GM12878 (cell line): ENCODE results near the gene BACE1-AS. TPM values are rescaled to one million over a fixed set of nuclear protein-coding genes. Genes with fewer than 3 reads are reported as not detected.

Experiments
- ATAC-seq: fragments of 200-7000 bp; cut with Tn5 transposase; 3 replicates; pipeline ENCODE4 v1.9.1; 2020; ENCODE audit warnings: mild to moderate bottlenecking, moderate library complexity
- BruUV-seq: library from RNA; stranded (reverse); fragments of 400-500 nt; replicated peaks from 2 replicates; lab custom pipeline; 2021; lab: Mats Ljungman, UMichigan
- CTCF ChIA-PET: fragments of 300-600 bp; sonication (Branson Sonifier 250); formaldehyde crosslinking; extraction: SDS; loops from one replicate; lab custom pipeline; 2021; ENCODE audit warnings: inconsistent platforms; lab: Yijun Ruan, JAX
- POLR2A ChIA-PET: fragments of 350-600 bp; formaldehyde crosslinking; extraction: SDS; loops from one replicate; lab custom pipeline; 2021; ENCODE audit warnings: inconsistent platforms; lab: Charles Lee
- RAD21 ChIA-PET: fragments of 300-600 bp; sonication (Branson Sonifier 250); formaldehyde crosslinking; loops from one replicate; lab custom pipeline; 2023; ENCODE audit warnings: antibody characterized with exemption; ENCODE audit not compliant: unreplicated experiment; lab: Charles Lee
- SMC1A ChIA-PET: fragments of 300-600 bp; sonication (Branson Sonifier 250); formaldehyde crosslinking; loops from one replicate; lab custom pipeline; 2023; ENCODE audit not compliant: unreplicated experiment, uncharacterized antibody; lab: Charles Lee
- DNase-seq: peaks from one replicate; pipeline ENCODE4 v3.0.0-alpha.2; 2011; ENCODE audit warnings: low read depth, low spot score
- FAIRE-seq: peaks from 3 replicates; lab custom pipeline; 2011; peaks lifted over from hg19 to GRCh38; lab: Jason Lieb, UNC
- H2AFZ ChIP-seq: 2 replicates; pipeline ENCODE4 v1.6.0; 2011; ENCODE audit warnings: low read depth, low read length, control low read depth; ENCODE audit not compliant: control insufficient read depth
- H3K27ac ChIP-seq: 2 replicates; pipeline ENCODE4 v1.5.1; 2011; ENCODE audit warnings: control low read depth; ENCODE audit not compliant: control insufficient read depth, insufficient read depth
- H3K27me3 ChIP-seq, 2 experiments: replicated peaks in 1 of 2; 2 replicates each; pipeline versions ENCODE4 v1.6.0 to v1.6.1; 2011; ENCODE audit warnings: low read length in 1 of 2; ENCODE audit not compliant: control insufficient read depth in 2 of 2, insufficient read depth in 2 of 2
- H3K36me3 ChIP-seq, 2 experiments: 2 replicates each; pipeline ENCODE4 v1.5.1; 2011; ENCODE audit warnings: low read length in 1 of 2; ENCODE audit not compliant: control insufficient read depth in 2 of 2, insufficient read depth in 2 of 2
- H3K4me1 ChIP-seq: 2 replicates; pipeline ENCODE4 v1.6.1; 2011; ENCODE audit warnings: mild to moderate bottlenecking, low read length, moderate library complexity, mixed read lengths; ENCODE audit not compliant: control insufficient read depth, insufficient read depth
- H3K4me2 ChIP-seq: 2 replicates; pipeline ENCODE4 v1.6.0; 2011; ENCODE audit warnings: control low read depth; ENCODE audit not compliant: control insufficient read depth, insufficient read depth
- H3K4me3 ChIP-seq: fragments of 200-600 bp; sonication (generic); 2 replicates; pipeline ENCODE4 v1.5.1; 2016
- H3K79me2 ChIP-seq: 2 replicates; pipeline ENCODE4 v1.6.0; 2011; ENCODE audit warnings: low read length; ENCODE audit not compliant: control insufficient read depth, insufficient read depth
- H3K9ac ChIP-seq: 2 replicates; pipeline ENCODE4 v1.8.0; 2011; ENCODE audit warnings: low read length, control low read depth, mixed read lengths; ENCODE audit not compliant: control insufficient read depth, insufficient read depth
- H3K9me3 ChIP-seq: replicated peaks from 3 replicates; pipeline ENCODE4 v1.5.1; 2011; ENCODE audit warnings: mild to moderate bottlenecking, low read length; ENCODE audit not compliant: control insufficient read depth, insufficient read depth
- H4K20me1 ChIP-seq: 2 replicates; pipeline ENCODE4 v1.6.0; 2011; ENCODE audit not compliant: control insufficient read depth, insufficient read depth
- ASH2L ChIP-seq: fragments of 300-600, 200-600 bp; sonication (generic); IDR thresholded peaks from 2 replicates; pipeline ENCODE4 v1.6.1; 2017; ENCODE audit warnings: low read depth, mild to moderate bottlenecking, borderline replicate concordance
- POLR2AphosphoS2 ChIP-seq: IDR thresholded peaks from 2 replicates; pipeline ENCODE4 v1.6.1; 2011; ENCODE audit warnings: low read depth, mild to moderate bottlenecking, low read length, improper control_type of control experiment, moderate library complexity
- TCF3 ChIP-seq: IDR thresholded peaks from 2 replicates; pipeline ENCODE4 v1.6.1; 2012; ENCODE audit warnings: low read depth, mild to moderate bottlenecking, low read length, borderline replicate concordance; ENCODE audit not compliant: insufficient read depth
- ZBED1 ChIP-seq: IDR thresholded peaks from 2 replicates; pipeline ENCODE4 v1.6.1; 2016; ENCODE audit warnings: borderline replicate concordance
- WGBS: methylation state at CpG from one replicate; pipeline ENCODE4 v1.1.6; 2016; ENCODE audit warnings: low lambda C conversion rate; ENCODE audit not compliant: insufficient replicate concordance, insufficient coverage; ENCODE audit errors: missing lambda C conversion rate; 5-methylcytosine and 5-hydroxymethylcytosine counted together
- in situ Hi-C: fragments of 300-500 bp; cut with MboI; formaldehyde crosslinking; loops from 9 replicates; pipeline ENCODE4 v1.14.3; 2018; ENCODE audit warnings: mixed read lengths
- intact Hi-C: fragments of 100-400 bp; cut with micrococcal nuclease; formaldehyde crosslinking; loops from one replicate; pipeline ENCODE4 v1.14.2; 2022; ENCODE audit not compliant: unreplicated experiment
- polyA plus RNA-seq, 11 experiments: library from polyadenylated mRNA; depleted of rRNA in 4 of 11; unstranded in 6 of 11; stranded (reverse) in 5 of 11; fragments of >200 nt; fragmentation: Nextera tagmentation in 4 of 11; fragmentation: Illumina TruSeq in 1 of 11; extraction: Ambion mirVana in 4 of 11; extraction: Trizol in 1 of 11; gene quantifications; 1 replicate in 1 of 11; 2 replicates in 10 of 11; pipeline versions ENCODE4 v1.2.1 to v1.2.3, GENCODE V29; 2011 to 2016; ENCODE audit warnings: inconsistent platforms in 2 of 11, missing spikeins in 2 of 11, low read depth in 1 of 11
- total RNA-seq, 4 experiments: library from RNA; depleted of rRNA in 3 of 4; stranded (reverse); fragments of >200 nt in 3 of 4; fragmentation: Illumina TruSeq in 1 of 4; extraction: Trizol in 1 of 4; gene quantifications; 2 replicates each; pipeline versions ENCODE4 v1.2.1 to v1.2.3, GENCODE V29; 2013 to 2021
- TF ChIP-seq, protein P1 (sequence below): fragments of 450-650 bp; IDR thresholded peaks from 2 replicates; pipeline ENCODE4 v1.6.1; 2017; ENCODE audit warnings: antibody characterized with exemption, mild to moderate bottlenecking, moderate library complexity

BACE1-AS gene
- total and polyA plus RNA-seq, 10 of the 15 experiments (the other 5 are each of a cell fraction or from before 2014, with no cell fraction given) = 2.0 to 6.7 (median 3.9) TPM

DNA sequence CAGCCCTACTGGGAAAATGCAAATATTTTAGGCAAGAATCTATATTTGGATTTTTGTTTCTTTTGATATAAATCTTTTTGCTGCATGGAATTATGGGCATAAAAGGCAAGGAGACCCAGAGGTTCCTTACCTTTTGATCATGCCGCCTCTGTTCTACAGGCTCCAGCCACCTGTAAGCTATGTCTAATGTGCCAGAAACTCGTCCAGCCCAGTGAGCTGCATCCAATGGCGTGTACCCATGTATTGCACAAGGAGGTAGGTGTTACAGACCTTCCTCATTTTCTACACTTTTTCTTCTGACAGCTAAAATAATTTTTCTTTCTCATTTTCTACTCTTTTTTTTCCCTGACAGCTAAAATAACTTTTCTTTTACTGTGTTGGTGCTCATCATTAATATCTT is 8.2 kb upstream of the BACE1-AS start:
- ChIA-PET RAD21 (no interaction called here), POLR2A (no interaction called here), SMC1A (no interaction called here), CTCF (interaction anchor here (0.7 to 1.1 kb wide), 2 partner anchors 13 to 487 kb away, joined by 3 read pairs; no protein-coding TSS in a partner anchor)
- TF ChIP-seq TCF3 (no peak), ZBED1 (no peak), ASH2L (no peak), POLR2AphosphoS2 (no peak)
- TF ChIP-seq, protein P1, sequence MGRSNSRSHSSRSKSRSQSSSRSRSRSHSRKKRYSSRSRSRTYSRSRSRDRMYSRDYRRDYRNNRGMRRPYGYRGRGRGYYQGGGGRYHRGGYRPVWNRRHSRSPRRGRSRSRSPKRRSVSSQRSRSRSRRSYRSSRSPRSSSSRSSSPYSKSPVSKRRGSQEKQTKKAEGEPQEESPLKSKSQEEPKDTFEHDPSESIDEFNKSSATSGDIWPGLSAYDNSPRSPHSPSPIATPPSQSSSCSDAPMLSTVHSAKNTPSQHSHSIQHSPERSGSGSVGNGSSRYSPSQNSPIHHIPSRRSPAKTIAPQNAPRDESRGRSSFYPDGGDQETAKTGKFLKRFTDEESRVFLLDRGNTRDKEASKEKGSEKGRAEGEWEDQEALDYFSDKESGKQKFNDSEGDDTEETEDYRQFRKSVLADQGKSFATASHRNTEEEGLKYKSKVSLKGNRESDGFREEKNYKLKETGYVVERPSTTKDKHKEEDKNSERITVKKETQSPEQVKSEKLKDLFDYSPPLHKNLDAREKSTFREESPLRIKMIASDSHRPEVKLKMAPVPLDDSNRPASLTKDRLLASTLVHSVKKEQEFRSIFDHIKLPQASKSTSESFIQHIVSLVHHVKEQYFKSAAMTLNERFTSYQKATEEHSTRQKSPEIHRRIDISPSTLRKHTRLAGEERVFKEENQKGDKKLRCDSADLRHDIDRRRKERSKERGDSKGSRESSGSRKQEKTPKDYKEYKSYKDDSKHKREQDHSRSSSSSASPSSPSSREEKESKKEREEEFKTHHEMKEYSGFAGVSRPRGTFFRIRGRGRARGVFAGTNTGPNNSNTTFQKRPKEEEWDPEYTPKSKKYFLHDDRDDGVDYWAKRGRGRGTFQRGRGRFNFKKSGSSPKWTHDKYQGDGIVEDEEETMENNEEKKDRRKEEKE = no peak
- H3K9me3 ChIP-seq = no peaks in the 10 kb centered on the region
- no peak for DNase-seq
- ATAC-seq = no peak
- no TSS peak for BruUV-seq
- H3K79me2 ChIP-seq = no peaks in the 10 kb centered on the region
- no peaks in the 10 kb centered on the region for H4K20me1 ChIP-seq
- H3K27ac ChIP-seq = no peak overlapping the region
- H3K9ac ChIP-seq = no peak overlapping the region
- 60% methylated on average over 3 of the region's 3 CpGs for WGBS
- H3K4me3 ChIP-seq = no peak overlapping the region
- H3K36me3 ChIP-seq = peaks cover 4 to 13% of the 10 kb centered on the region in 2 experiments; a peak in 3 of 4 replicates
- H3K4me2 ChIP-seq = no peak overlapping the region
- FAIRE-seq = no peak
- intact Hi-C loops (no loop called here), in situ Hi-C loops (no loop called here)
- no peak overlapping the region for H2AFZ ChIP-seq
- H3K4me1 ChIP-seq = no peaks in the 10 kb centered on the region
- H3K27me3 ChIP-seq = no peaks in the 10 kb centered on the region
